ENCODE results near the gene EFL1. TPM values are rescaled to one million over a fixed set of nuclear protein-coding genes. Genes with fewer than 3 reads are reported as not detected.
"Not testable (repeated sequence)": the region's sequence is repeated elsewhere in the genome, so short reads cannot be mapped to it uniquely, and the experiment has no call there.

Gene EFL1
- total and polyA plus RNA-seq, 2 donors (not counting 3 experiments of a cell fraction or from before 2014, with no cell fraction given), result 6.6 to 21.9 TPM

- Histone ChIP-seq H3K27me3 (ENCODE audit: control insufficient read depth in 2 of 2, insufficient read depth in 2 of 2, low read length in 2 of 2) (peaks cover 0 to 8% of the 10 kb centered on the region in 2 experiments), H3K79me2 (ENCODE audit: control insufficient read depth, insufficient read depth, low read length) (no peaks in the 10 kb centered on the region), H3K36me3 (ENCODE audit: control insufficient read depth in 2 of 2, extremely low read depth in 1 of 2, insufficient read depth in 2 of 2, low read length in 2 of 2) (no peaks in the 10 kb centered on the region), H3K4me1 (ENCODE audit: control insufficient read depth, extremely low read depth, insufficient read depth, low read length) (no peaks in the 10 kb centered on the region), H2AFZ (ENCODE audit: low read depth, low read length) (no peak overlapping the region), H4K20me1 (replicated peaks; ENCODE audit: control insufficient read depth, extremely low read depth, insufficient read depth, low read length) (no peaks in the 10 kb centered on the region), H3K9ac (replicated peaks; ENCODE audit: extremely low read depth, insufficient read depth, low read length) (no peak overlapping the region), H3K9me3 (replicated peaks; ENCODE audit: control insufficient read depth, insufficient read depth, low read length) (no peaks in the 10 kb centered on the region), H3K4me2 (ENCODE audit: insufficient read depth, low read length) (no peak overlapping the region), H3K9me1 (replicated peaks; ENCODE audit: control insufficient read depth, extremely low read depth, insufficient read depth, low read length) (no peaks in the 10 kb centered on the region), H3K27ac (ENCODE audit: insufficient read depth, low read depth, low read length) (no peak overlapping the region), H3K4me3 (replicated peaks in 1 of 3; ENCODE audit: insufficient read depth in 1 of 3, low read depth in 1 of 3, low read length in 3 of 3) (no peak overlapping the region)
- TF ChIP-seq GATA2 (IDR thresholded peaks at IDR 0.05; ENCODE audit: insufficient read depth, insufficient read length, low read depth, low read length) (no peak), FOS (IDR thresholded peaks at IDR 0.05; ENCODE audit: borderline replicate concordance, insufficient read depth, low read length) (no peak), POLR2AphosphoS5 (IDR thresholded peaks at IDR 0.05; ENCODE audit: insufficient read depth, low read depth, low read length) (no peak)
- DNase-seq (ENCODE audit: low read depth, low spot score) (no peak), FAIRE-seq (no peak)
- ChIA-PET CTCF (no interaction called here), POLR2A (no interaction called here)
- intact Hi-C loops (cut with micrococcal nuclease), result loop anchor here (10.0 kb wide), 1 partner anchor 63 kb away; no protein-coding TSS in a partner anchor
- dilution Hi-C loops (cut with MboI; ENCODE audit: extremely low pct_ligation_motif_present, low sequenced_read_pairs), result no loop called here
- BruUV-seq (replicated peaks), result no TSS peak
Observed at GRCh38 chr15:82272154-82272553, 9.6 kb upstream of the EFL1 start.

- H3K27ac ChIP-seq (ENCODE audit: insufficient read depth, low read depth, low read length); H4K20me1 ChIP-seq (replicated peaks; ENCODE audit: control insufficient read depth, extremely low read depth, insufficient read depth, low read length); H3K36me3 ChIP-seq (ENCODE audit: control insufficient read depth in 2 of 2, extremely low read depth in 1 of 2, insufficient read depth in 2 of 2, low read length in 2 of 2); H3K79me2 ChIP-seq (ENCODE audit: control insufficient read depth, insufficient read depth, low read length); BruUV-seq (replicated peaks); FAIRE-seq; H3K9me3 ChIP-seq (replicated peaks; ENCODE audit: control insufficient read depth, insufficient read depth, low read length); H3K27me3 ChIP-seq (ENCODE audit: control insufficient read depth in 2 of 2, insufficient read depth in 2 of 2, low read length in 2 of 2); H3K9me1 ChIP-seq (replicated peaks; ENCODE audit: control insufficient read depth, extremely low read depth, insufficient read depth, low read length); H2AFZ ChIP-seq (ENCODE audit: low read depth, low read length); DNase-seq (ENCODE audit: low read depth, low spot score); dilution Hi-C loops (cut with MboI; ENCODE audit: extremely low pct_ligation_motif_present, low sequenced_read_pairs); H3K4me3 ChIP-seq (replicated peaks in 1 of 3; ENCODE audit: insufficient read depth in 1 of 3, low read depth in 1 of 3, low read length in 3 of 3); POLR2A ChIA-PET; H3K4me1 ChIP-seq (ENCODE audit: control insufficient read depth, extremely low read depth, insufficient read depth, low read length); intact Hi-C loops (cut with micrococcal nuclease); H3K9ac ChIP-seq (replicated peaks; ENCODE audit: extremely low read depth, insufficient read depth, low read length); H3K4me2 ChIP-seq (ENCODE audit: insufficient read depth, low read length); CTCF ChIA-PET: not testable (repeated sequence)
Observed at GRCh38 chr15:82268454-82268853, 5.9 kb upstream of the EFL1 start.

GRCh38 chr15:82267137-82267536, 4.6 kb upstream of the EFL1 start:
- FAIRE-seq, result not testable (repeated sequence)

More at GRCh38 chr15:82267137-82267536, 4.6 kb upstream of the EFL1 start:
- BruUV-seq (replicated peaks); H3K79me2 ChIP-seq (ENCODE audit: control insufficient read depth, insufficient read depth, low read length); H3K36me3 ChIP-seq (ENCODE audit: control insufficient read depth in 2 of 2, extremely low read depth in 1 of 2, insufficient read depth in 2 of 2, low read length in 2 of 2); CTCF ChIA-PET; H4K20me1 ChIP-seq (replicated peaks; ENCODE audit: control insufficient read depth, extremely low read depth, insufficient read depth, low read length); H3K27me3 ChIP-seq (ENCODE audit: control insufficient read depth in 2 of 2, insufficient read depth in 2 of 2, low read length in 2 of 2); H2AFZ ChIP-seq (ENCODE audit: low read depth, low read length); H3K9me1 ChIP-seq (replicated peaks; ENCODE audit: control insufficient read depth, extremely low read depth, insufficient read depth, low read length); H3K4me3 ChIP-seq (replicated peaks in 1 of 3; ENCODE audit: insufficient read depth in 1 of 3, low read depth in 1 of 3, low read length in 3 of 3); H3K27ac ChIP-seq (ENCODE audit: insufficient read depth, low read depth, low read length); POLR2A ChIA-PET; DNase-seq (ENCODE audit: low read depth, low spot score); H3K4me1 ChIP-seq (ENCODE audit: control insufficient read depth, extremely low read depth, insufficient read depth, low read length); H3K9me3 ChIP-seq (replicated peaks; ENCODE audit: control insufficient read depth, insufficient read depth, low read length); H3K4me2 ChIP-seq (ENCODE audit: insufficient read depth, low read length); dilution Hi-C loops (cut with MboI; ENCODE audit: extremely low pct_ligation_motif_present, low sequenced_read_pairs); H3K9ac ChIP-seq (replicated peaks; ENCODE audit: extremely low read depth, insufficient read depth, low read length); intact Hi-C loops (cut with micrococcal nuclease): not testable (repeated sequence)

All from endothelial cell of umbilical vein (primary cell).